Type B pancreatic cell (in vitro differentiated cells): ENCODE results near the gene HMGN2. TPM values are rescaled to one million over a fixed set of nuclear protein-coding genes. Genes with fewer than 3 reads are reported as not detected.
A peak's percentile ranks its signal among the peaks of the same experiment; 100 is the strongest.

Source experiments
- DNase-seq: peaks from one replicate; pipeline ENCODE4 v3.0.0; 2021; ENCODE audit warnings: mixed read lengths; ENCODE audit not compliant: unreplicated experiment; ENCODE audit errors: extremely low spot score
- H3K27ac Mint-ChIP-seq: 2 replicates; pipeline ENCODE4 v1.8.0; 2021; ENCODE audit warnings: mild to moderate bottlenecking, mixed read lengths
- H3K27me3 Mint-ChIP-seq: 2 replicates; pipeline ENCODE4 v1.8.0; 2021; ENCODE audit warnings: mixed read lengths
- H3K36me3 Mint-ChIP-seq: 2 replicates; pipeline ENCODE4 v1.8.0; 2021; ENCODE audit warnings: mixed read lengths
- H3K4me1 Mint-ChIP-seq: one replicate; pipeline ENCODE4 v1.8.0; 2021; ENCODE audit warnings: mixed read lengths; ENCODE audit not compliant: unreplicated experiment
- H3K4me3 Mint-ChIP-seq: 2 replicates; pipeline ENCODE4 v1.8.0; 2021; ENCODE audit warnings: mild to moderate bottlenecking, mixed read lengths
- H3K9me3 Mint-ChIP-seq: 2 replicates; pipeline ENCODE4 v1.8.0; 2021; ENCODE audit warnings: mixed read lengths
- CTCF ChIP-seq: fragments of 200-600 bp; sonication (generic); conservative IDR thresholded peaks from 2 replicates; pipeline ENCODE4 v1.5.0; 2021; ENCODE audit warnings: antibody characterized with exemption, mild to moderate bottlenecking
- total RNA-seq: library from RNA; stranded (reverse); gene quantifications from 2 replicates; pipeline ENCODE4 v1.2.1, GENCODE V29; 2021; ENCODE audit warnings: low replicate concordance

HMGN2 gene
- total RNA-seq, 1 donor from 2014 or later = 559 TPM

- H3K4me1 Mint-ChIP-seq = peaks cover 46% of the 10 kb centered on the region
- H3K36me3 Mint-ChIP-seq = peaks cover 35% of the 10 kb centered on the region
- no peaks in the 10 kb centered on the region for H3K27me3 Mint-ChIP-seq
- DNase-seq = peak; percentile 86
- peak overlapping the region; percentile 94 for H3K4me3 Mint-ChIP-seq
- TF ChIP-seq CTCF = peak; percentile 16
- H3K27ac Mint-ChIP-seq = peak overlapping the region; percentile 95
- no peaks in the 10 kb centered on the region for H3K9me3 Mint-ChIP-seq
Observed at GRCh38 chr1:26471498-26472319, 531 bp upstream of the HMGN2 start.

DNA sequence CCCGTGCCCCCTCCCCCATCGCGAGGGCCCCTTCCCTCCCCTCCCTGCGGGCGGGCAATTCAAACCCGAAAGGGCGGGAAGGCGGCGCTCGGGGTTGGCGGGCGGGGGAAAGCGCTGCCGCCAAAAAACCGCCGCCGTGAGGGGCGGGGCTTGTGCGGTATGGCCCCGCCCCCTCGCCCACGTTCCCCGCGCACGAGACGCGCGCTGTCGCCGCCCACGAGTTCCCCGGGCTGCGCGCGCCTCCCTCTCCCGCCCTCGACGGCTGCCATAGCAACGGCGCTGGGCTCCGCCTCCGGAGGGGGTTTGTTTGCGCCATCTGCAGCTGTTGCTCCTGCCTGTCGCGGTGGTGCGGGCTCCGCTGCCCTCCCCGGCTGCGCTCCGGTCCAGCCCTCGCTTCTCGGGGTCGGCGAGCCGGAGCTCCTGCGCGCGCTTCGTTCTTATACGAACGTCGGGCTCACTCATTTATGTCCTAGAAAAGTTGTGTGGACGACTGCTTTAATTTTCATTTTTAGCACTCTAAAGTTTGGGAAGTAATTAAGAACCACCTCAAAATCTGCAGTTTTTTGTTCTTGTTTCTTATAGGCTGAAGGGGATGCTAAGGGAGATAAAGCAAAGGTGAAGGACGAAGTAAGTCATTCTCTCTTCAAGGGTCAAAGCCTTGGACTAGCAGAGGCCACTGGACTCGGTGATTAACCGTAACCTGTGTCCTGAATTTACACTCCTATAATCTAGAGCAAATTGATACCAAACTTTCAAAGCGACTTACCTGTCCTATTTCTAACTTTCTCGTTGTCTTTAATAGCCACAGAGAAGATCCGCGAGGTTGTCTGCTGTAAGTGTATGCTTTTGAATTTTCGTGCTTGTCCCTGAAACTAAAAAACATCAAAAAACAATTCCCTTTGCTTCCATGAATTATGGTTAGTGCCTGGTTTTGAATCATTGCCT lies 933 bp downstream of the HMGN2 start:
- Mint-ChIP-seq H3K27ac (peak overlapping the region; percentile 73), H3K4me1 (peaks cover 47% of the 10 kb centered on the region), H3K4me3 (peak overlapping the region; percentile 92), H3K9me3 (no peaks in the 10 kb centered on the region), H3K36me3 (peaks cover 37% of the 10 kb centered on the region), H3K27me3 (no peaks in the 10 kb centered on the region)
- peak; percentile 96 for DNase-seq
- no peak for TF ChIP-seq CTCF

DNA sequence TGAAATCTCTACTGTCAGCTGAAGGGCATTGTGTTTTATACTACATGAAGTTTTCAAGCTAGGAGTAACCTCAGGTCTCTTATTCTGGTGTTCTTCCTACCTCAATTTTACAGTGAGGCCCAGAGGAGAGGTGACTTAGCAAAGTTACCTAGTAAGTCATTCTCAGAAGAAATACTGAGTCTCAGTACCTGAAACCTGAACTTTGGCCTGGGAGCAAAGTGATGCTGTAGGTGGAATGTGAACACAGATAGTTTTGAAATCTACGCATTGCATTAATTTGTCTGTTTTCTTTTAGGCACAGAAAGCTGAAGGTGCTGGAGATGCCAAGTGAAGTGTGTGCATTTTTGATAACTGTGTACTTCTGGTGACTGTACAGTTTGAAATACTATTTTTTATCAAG lies 2.6 kb downstream of the HMGN2 start:
- TF ChIP-seq CTCF = no peak
- Mint-ChIP-seq H3K9me3 (no peaks in the 10 kb centered on the region), H3K27me3 (no peaks in the 10 kb centered on the region), H3K36me3 (peaks cover 41% of the 10 kb centered on the region), H3K4me1 (peaks cover 36% of the 10 kb centered on the region), H3K27ac (peak overlapping the region; percentile 16), H3K4me3 (peak overlapping the region; percentile 92)
- DNase-seq = no peak

- H3K27ac Mint-ChIP-seq = peak overlapping the region; percentile 47
- H3K27me3 Mint-ChIP-seq = no peaks in the 10 kb centered on the region
- TF ChIP-seq CTCF = no peak
- H3K4me1 Mint-ChIP-seq = peaks cover 25% of the 10 kb centered on the region
- H3K9me3 Mint-ChIP-seq = no peaks in the 10 kb centered on the region
- peaks cover 36% of the 10 kb centered on the region for H3K36me3 Mint-ChIP-seq
- no peak for DNase-seq
- peak overlapping the region; percentile 36 for H3K4me3 Mint-ChIP-seq
Observed at GRCh38 chr1:26475989-26476388, 3.7 kb downstream of the HMGN2 start.

DNA sequence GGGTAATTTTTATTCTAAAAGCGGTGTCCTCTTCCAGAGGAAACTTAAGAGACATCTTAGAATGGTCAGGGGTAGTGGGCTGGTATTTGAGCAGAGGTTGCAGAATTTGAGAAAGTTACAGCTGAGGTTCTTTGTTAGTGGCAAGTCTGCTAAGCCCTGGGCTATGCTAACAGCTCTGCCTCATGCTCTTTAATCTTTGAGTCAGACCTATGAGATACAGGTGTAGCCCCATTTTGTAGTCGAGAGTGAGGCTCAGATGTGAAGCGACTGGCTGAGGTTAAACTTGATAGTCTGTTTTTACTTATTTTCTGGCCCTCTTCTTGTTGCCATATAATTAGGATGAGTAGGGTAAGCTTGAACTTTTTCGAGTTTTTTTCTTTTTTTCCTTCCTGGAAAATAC lies 4.7 kb downstream of the HMGN2 start:
- peaks cover 36% of the 10 kb centered on the region for H3K36me3 Mint-ChIP-seq
- H3K27ac Mint-ChIP-seq = peak overlapping the region; percentile 61
- H3K4me3 Mint-ChIP-seq = peak overlapping the region; percentile 22
- TF ChIP-seq CTCF = no peak
- H3K9me3 Mint-ChIP-seq = no peaks in the 10 kb centered on the region
- H3K27me3 Mint-ChIP-seq = no peaks in the 10 kb centered on the region
- H3K4me1 Mint-ChIP-seq = peaks cover 21% of the 10 kb centered on the region
- DNase-seq = no peak
